Measurements from ENCODE around the gene CRTC3.
"Not testable (repeated sequence)": the region's sequence is repeated elsewhere in the genome, so short reads cannot be mapped to it uniquely, and the experiment has no call there.

Gene CRTC3

GRCh38 chr15:90520365-90520764 lies 9.4 kb upstream of the CRTC3 start:
- DNase-seq (ENCODE audit: extremely low read depth in 1 of 2, low read depth in 1 of 2), result no peak

- DNase-seq (ENCODE audit: extremely low read depth in 1 of 2, low read depth in 1 of 2), result no peak
These were observed 6.3 kb upstream of the CRTC3 start for GRCh38 chr15:90523373-90523772.

GRCh38 chr15:90524018-90524803 lies 5.5 kb upstream of the CRTC3 start:
- not testable (repeated sequence) for DNase-seq (ENCODE audit: extremely low read depth in 1 of 2, low read depth in 1 of 2)

- DNase-seq (ENCODE audit: extremely low read depth in 1 of 2, low read depth in 1 of 2), result no peak
These were observed 732 bp upstream of the CRTC3 start for GRCh38 chr15:90529011-90529370.

GRCh38 chr15:90530250-90531051 lies 728 bp downstream of the CRTC3 start:
- DNase-seq (ENCODE audit: extremely low read depth in 1 of 2, low read depth in 1 of 2), result peak in 1 of 2 donors; percentile 26

GRCh38 chr15:90531147-90531546 lies 1.4 kb downstream of the CRTC3 start:
- no peak for DNase-seq (ENCODE audit: extremely low read depth in 1 of 2, low read depth in 1 of 2)

GRCh38 chr15:90535254-90535653 lies 5.5 kb downstream of the CRTC3 start:
- no peak for DNase-seq (ENCODE audit: extremely low read depth in 1 of 2, low read depth in 1 of 2)

GRCh38 chr15:90539789-90540188 lies 10.1 kb downstream of the CRTC3 start:
- DNase-seq (ENCODE audit: extremely low read depth in 1 of 2, low read depth in 1 of 2), result no peak

- no peak for DNase-seq (ENCODE audit: extremely low read depth in 1 of 2, low read depth in 1 of 2)
These were observed 11.0 kb downstream of the CRTC3 start for GRCh38 chr15:90540768-90541167.

GRCh38 chr15:90545095-90545494 lies 15.4 kb downstream of the CRTC3 start:
- DNase-seq (ENCODE audit: extremely low read depth in 1 of 2, low read depth in 1 of 2), result no peak

- DNase-seq (ENCODE audit: extremely low read depth in 1 of 2, low read depth in 1 of 2), result no peak
These were observed 17.8 kb downstream of the CRTC3 start for GRCh38 chr15:90547540-90547939.

GRCh38 chr15:90550919-90551318 lies 21.2 kb downstream of the CRTC3 start:
- DNase-seq (ENCODE audit: extremely low read depth in 1 of 2, low read depth in 1 of 2), result no peak

- no peak for DNase-seq (ENCODE audit: extremely low read depth in 1 of 2, low read depth in 1 of 2)
These were observed 22.6 kb downstream of the CRTC3 start for GRCh38 chr15:90552162-90552928.

GRCh38 chr15:90552929-90553211 lies 23.1 kb downstream of the CRTC3 start:
- DNase-seq (ENCODE audit: extremely low read depth in 1 of 2, low read depth in 1 of 2), result no peak

GRCh38 chr15:90553248-90553745 lies 23.6 kb downstream of the CRTC3 start:
- DNase-seq (ENCODE audit: extremely low read depth in 1 of 2, low read depth in 1 of 2), result no peak

- DNase-seq (ENCODE audit: extremely low read depth in 1 of 2, low read depth in 1 of 2), result no peak
These were observed 27.7 kb downstream of the CRTC3 start for GRCh38 chr15:90557186-90558084.

GRCh38 chr15:90558171-90558573 lies 28.4 kb downstream of the CRTC3 start:
- no peak for DNase-seq (ENCODE audit: extremely low read depth in 1 of 2, low read depth in 1 of 2)

GRCh38 chr15:90559119-90559518 lies 29.4 kb downstream of the CRTC3 start:
- no peak for DNase-seq (ENCODE audit: extremely low read depth in 1 of 2, low read depth in 1 of 2)

- no peak for DNase-seq (ENCODE audit: extremely low read depth in 1 of 2, low read depth in 1 of 2)
These were observed 30.6 kb downstream of the CRTC3 start for GRCh38 chr15:90560229-90560776.
